Measurements from ENCODE around the gene ITGB2.

The ITGB2 gene

GRCh38 chr21:44920694-44921604 lies at the start of gene ITGB2:
TSS of gene ITGB2 (minus strand) at chr21:44920899. CDS start at chr21:44910782, 10,117 bp downstream.
- no peak for DNase-seq (ENCODE audit: low read depth)

DNA sequence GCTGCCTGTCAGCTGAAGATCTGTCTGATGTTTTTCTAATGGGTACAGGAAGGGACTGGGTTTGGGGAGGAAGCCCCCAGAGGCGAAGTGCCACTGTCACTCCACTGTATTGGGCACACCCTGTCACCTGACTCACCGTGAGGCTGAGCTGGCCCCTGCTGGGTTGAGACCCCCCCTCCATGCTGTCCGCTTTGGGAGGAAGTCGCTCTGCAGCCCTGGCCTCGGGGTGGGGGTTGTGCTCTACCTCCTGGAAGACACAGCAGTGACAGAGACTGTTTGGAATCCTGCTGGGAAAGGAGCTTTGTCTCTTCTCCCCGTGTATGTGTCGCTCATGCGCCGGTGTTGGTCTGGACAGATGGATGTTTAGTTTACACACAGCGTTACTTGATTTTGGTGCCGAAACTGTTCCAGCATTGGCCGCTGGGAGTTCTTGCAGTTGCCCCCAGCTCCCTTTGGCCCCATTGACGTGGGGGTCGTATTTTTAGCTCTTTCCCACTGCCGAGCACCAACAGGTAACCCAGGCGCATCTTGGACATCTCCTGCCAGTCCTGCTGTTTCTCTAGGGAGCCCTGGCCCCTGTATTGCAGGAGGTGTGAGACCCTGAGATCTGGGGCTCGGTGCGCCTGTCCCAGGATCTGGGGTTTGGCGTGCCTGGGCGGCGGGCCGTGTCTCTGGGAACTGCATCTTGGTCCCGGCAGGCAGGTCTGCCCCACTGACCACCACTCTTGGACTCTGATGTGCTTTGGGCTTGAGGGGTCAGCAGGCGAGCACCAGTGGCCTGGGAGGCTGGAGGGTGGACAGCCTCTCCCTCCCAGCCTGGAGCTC lies 49.4 kb upstream of the ITGB2 start:
- DNase-seq (ENCODE audit: low read depth): no peak

DNA sequence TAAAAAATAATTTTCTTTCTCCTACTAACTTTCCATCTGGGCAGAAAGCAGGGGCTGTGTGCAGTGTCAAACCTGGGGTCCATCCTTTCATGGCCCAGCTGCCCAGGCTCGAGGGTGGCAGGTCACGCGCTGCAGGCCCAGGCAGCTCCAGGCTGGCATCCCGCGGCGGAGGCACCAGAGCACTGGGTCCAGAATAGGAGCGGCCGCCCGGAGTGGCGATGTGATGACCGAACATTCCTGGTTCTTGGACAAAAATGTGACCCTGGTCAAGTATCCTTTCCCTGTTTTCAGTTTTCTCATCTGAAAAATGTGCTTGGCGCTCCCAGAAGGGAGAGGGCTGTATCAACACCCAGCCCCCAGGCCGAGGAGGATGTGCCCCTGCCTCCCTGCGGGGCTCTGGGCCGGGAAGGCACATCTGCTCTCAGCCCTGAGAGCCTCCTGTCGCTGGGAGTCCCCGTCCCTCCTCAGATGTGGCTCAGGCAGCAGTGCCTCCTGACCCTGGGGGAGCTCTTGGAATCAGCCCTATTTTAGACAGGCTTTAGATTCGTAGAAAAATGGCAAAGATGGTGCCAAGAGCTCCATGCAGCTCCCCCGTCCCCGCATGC lies 48.5 kb upstream of the ITGB2 start:
- no peak for DNase-seq (ENCODE audit: low read depth)

GRCh38 chr21:44967082-44968047 lies 46.7 kb upstream of the ITGB2 start:
- DNase-seq (ENCODE audit: low read depth): no peak

- DNase-seq (ENCODE audit: low read depth): no peak
These were observed 45.7 kb upstream of the ITGB2 start for GRCh38 chr21:44966135-44967081.

GRCh38 chr21:44965251-44966022 lies 44.7 kb upstream of the ITGB2 start:
- DNase-seq (ENCODE audit: low read depth): no peak

DNA sequence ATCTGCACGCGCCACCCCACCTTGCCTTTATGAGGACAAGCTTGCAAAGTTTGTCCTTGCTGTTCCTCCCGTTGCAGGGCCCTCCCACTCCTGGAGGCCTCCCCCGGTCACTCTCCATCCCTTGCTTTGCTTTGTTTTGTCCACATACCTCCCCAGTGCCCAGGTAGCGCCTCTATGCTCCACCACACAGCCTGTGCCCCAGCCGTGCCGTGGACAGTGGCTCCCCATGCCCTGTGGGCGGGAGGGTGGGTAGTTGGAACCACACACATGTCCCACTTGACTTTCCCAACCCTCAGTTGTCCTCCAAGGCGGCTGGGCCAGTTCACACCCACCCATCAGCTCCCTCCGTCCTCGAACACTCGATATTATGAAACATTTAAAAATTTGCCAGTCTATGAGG lies 43.7 kb upstream of the ITGB2 start:
- no peak for DNase-seq (ENCODE audit: low read depth)

DNA sequence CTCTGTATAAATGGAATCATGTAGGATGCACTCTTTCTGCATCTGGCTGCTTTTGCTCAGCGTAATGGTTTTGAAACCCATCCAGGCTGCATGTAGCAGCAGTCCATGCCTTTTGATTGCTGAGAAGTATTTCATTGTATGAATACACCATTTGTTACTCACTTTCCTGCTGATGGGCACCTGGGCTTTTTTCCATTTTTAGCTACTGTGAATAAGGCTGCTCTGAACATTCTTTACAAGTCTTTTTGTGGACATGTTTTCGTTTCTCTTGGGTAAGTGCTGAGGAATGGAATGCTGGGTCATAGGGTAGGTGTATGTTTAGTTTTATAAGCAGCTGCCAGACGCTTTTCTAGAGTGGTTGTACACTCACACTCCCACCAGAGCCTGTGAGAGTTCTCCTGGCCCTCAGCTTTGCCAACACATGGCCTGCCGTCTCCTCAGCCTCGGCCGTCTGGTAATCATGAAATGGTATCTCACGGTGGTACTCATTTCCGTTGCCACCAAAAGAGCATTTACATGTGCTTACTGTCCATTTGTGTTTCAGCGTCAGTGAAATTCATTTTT lies 41.8 kb upstream of the ITGB2 start:
- no peak for DNase-seq (ENCODE audit: low read depth)

GRCh38 chr21:44960141-44961092 lies 39.7 kb upstream of the ITGB2 start:
- no peak for DNase-seq (ENCODE audit: low read depth)

GRCh38 chr21:44959376-44960091 lies 38.8 kb upstream of the ITGB2 start:
- DNase-seq (ENCODE audit: low read depth): no peak

DNA sequence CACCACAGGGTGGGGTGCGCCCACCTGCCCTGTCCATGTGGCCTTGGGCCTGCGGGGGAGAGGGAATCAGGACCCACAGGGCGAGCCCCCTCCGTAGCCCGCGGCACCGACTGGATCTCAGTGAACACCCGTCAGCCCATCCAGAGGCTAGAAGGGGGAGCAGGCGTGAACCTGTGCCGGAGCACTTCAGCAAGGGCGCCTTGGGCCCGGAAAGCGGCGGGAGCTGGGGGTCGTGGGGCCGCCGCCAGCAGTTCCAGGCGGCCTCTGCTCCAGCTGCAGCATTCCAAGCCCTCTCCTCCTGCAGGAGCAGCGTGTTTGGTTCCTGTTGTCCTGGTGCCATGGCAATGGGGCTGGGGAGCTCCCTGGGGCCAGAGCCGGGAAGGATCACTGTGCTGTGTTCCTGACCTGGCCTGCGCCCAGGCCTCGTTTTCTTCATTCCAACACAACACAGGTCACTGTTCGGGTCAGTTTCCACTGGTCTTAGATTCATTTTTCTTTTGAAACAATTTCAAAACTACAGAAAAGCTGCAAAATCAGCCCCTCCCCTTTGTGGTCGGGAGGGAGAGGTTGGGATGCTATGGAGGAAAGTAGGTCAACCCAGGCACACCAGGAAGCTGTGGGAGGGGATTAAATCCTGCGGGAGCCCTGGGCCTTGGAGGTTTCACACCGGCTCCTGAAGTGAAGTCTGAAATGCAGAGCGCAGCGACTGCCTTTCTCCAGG lies 37.9 kb upstream of the ITGB2 start:
- DNase-seq (ENCODE audit: low read depth): no peak

DNA sequence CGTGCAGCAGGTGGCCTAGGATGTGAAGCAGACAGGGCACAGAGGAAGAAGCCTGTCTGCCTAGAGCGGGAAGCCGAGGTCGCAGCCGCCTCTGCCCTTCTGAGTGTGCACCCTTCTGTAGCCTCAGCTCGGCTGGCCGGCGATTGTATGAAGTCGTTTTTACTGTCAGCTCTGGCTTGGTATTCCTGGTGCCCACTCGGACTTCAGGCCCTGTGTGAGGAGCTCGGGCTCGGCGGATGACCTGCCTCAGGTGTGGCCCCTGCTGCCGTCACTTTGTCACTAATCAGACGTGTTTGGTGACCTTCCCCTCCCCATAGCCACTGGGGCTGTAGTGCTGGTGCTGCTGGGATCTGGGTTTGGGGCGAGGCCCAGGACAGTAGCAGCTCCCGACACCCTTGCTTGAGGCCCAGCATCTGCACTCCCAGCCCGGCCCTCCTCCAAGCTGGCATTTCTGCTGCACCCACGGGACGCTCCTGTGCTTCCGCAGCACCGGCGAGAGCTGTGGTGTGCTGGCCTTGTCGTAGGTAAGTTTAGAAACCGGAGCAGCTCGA lies 37.3 kb upstream of the ITGB2 start:
- no peak for DNase-seq (ENCODE audit: low read depth)

GRCh38 chr21:44957047-44957831 lies 36.5 kb upstream of the ITGB2 start:
- DNase-seq (ENCODE audit: low read depth): no peak

- DNase-seq (ENCODE audit: low read depth): no peak
These were observed 35.8 kb upstream of the ITGB2 start for GRCh38 chr21:44956356-44957046.

GRCh38 chr21:44955798-44956175 lies 35.1 kb upstream of the ITGB2 start:
- no peak for DNase-seq (ENCODE audit: low read depth)

Data from activated T-cell treated with anti-CD3 and anti-CD28 coated beads for 1 hour (primary cell).